Fibroblast of villous mesenchyme (primary cell): ENCODE measurements around the gene COX8C. TPM values are rescaled to one million over a fixed set of nuclear protein-coding genes. Genes with fewer than 3 reads are reported as not detected.
"Not testable (repeated sequence)": the region's sequence is repeated elsewhere in the genome, so short reads cannot be mapped to it uniquely, and the experiment has no call there.

Experiments
- DNase-seq: peaks from one replicate; pipeline ENCODE4 v3.0.0-alpha.2; 2010; ENCODE audit warnings: low read depth
- H3K4me3 ChIP-seq: 2 replicates; pipeline ENCODE4 v1.5.1; 2011; ENCODE audit warnings: low read depth, mild to moderate bottlenecking, low read length
- CTCF ChIP-seq: IDR thresholded peaks from 2 replicates; pipeline ENCODE4 v1.5.1; 2012; ENCODE audit warnings: low read depth, mild to moderate bottlenecking, low read length; ENCODE audit not compliant: insufficient read depth
- total RNA-seq: library from RNA; depleted of rRNA; stranded (reverse); fragments of >200 nt; gene quantifications from 2 replicates; pipeline ENCODE4 v1.2.3, GENCODE V29; 2012

COX8C gene
- total RNA-seq, 1 donor = not detected

DNA sequence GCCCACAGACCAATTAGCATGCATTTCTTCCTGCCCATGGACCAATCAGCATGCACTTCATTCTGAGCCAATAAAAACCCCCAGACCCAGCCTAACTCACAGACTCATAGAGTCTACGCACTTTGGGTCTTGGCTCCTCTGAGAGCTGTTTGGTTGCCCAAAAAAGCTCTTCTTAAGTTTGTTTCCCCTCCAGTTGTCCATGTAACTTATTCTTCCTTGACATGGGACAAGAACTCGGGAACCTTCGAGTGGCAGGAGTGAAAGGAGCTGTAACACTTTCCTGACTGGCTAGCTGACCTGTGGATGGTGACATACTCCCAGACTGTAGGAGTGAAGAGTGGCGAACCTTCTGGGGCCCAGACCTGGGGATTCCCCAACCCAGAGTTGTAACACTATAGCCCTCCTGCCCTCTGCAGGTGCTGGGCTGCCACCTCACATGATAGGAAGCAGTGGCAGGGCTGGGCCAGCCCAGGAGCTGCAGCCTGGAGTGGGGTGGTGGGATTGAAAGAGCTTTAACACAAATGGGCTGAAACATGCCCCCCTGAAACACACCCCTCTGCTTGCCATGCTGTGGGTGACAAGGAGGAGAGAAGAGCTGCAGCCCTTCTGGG, 9.7 kb upstream of the COX8C start:
- TF ChIP-seq CTCF = no peak
- DNase-seq = no peak
- H3K4me3 ChIP-seq = no peak overlapping the region

- no peak overlapping the region for H3K4me3 ChIP-seq
- TF ChIP-seq CTCF = no peak
- DNase-seq = no peak
These were observed 9.1 kb upstream of the COX8C start for GRCh38 chr14:93337884-93338283.

- H3K4me3 ChIP-seq = no peak overlapping the region
- no peak for DNase-seq
- no peak for TF ChIP-seq CTCF
These were observed 3.7 kb upstream of the COX8C start for GRCh38 chr14:93343266-93343665.

GRCh38 chr14:93343797-93344196, 3.2 kb upstream of the COX8C start:
- no peak for DNase-seq
- no peak overlapping the region for H3K4me3 ChIP-seq
- TF ChIP-seq CTCF = no peak

DNA sequence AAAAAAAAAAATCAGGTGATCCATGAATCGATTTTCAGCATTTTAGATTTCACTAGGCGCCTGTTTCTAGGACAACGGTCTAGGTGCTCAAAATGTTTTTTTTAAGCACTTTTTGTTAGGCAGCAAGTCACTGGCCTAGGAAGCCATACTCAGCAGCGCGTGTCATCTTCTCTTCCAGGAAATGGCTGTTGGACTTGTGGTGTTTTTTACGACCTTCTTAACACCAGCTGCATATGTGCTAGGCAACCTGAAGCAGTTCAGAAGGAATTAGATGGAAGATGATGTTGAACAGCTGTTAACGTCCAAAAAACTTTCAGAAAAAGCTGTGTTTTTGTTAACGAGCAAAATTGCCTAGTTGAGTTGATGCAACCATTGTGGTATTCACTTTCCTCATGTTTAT, 868 bp downstream of the COX8C start:
- no peak overlapping the region for H3K4me3 ChIP-seq
- DNase-seq = peak; percentile 77
- no peak for TF ChIP-seq CTCF

- no peak for DNase-seq
- H3K4me3 ChIP-seq = no peak overlapping the region
- TF ChIP-seq CTCF = no peak
These were observed 1.3 kb downstream of the COX8C start for GRCh38 chr14:93348292-93348691.

DNA sequence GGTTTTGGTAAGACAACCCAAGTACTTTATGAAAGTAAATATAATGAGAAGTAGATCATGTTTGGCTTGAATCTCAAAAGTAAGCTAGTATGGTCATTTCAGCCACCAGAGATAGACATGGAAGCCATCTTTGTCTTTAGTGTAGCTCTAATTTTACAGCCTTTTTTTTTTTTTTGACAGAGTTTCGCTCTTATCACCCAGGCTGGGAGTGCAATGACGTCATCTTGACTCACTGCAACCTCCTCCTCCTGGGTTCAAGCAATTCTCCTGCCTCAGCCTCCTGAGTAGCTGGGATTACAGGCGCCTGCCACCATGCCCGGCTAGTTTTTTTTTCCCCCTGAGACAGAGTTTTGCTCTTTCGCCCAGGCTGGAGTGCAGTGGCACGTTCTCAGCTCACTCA, 7.9 kb downstream of the COX8C start:
- not testable (repeated sequence) for H3K4me3 ChIP-seq, DNase-seq
